Activated effector memory CD4-positive, alpha-beta T cell treated with Interleukin-2 at 50 U/mL for 16 hours (primary cell): Measurements from ENCODE around the gene PEMT.
"Not testable (repeated sequence)": the region's sequence is repeated elsewhere in the genome, so short reads cannot be mapped to it uniquely, and the experiment has no call there.

ENCODE experiments used
- DNase-seq: peaks from one replicate; pipeline ENCODE4 v3.0.0-alpha.2; 2020

PEMT gene

GRCh38 chr17:17591355-17592298, at the start of gene PEMT:
Gene PEMT, minus strand, starts transcription at chr17:17591708. Its CDS starts 82 bp downstream, at chr17:17591626.
- DNase-seq: peak; percentile 86

GRCh38 chr17:17639661-17640270, 48.3 kb upstream of the PEMT start:
- not testable (repeated sequence) for DNase-seq

GRCh38 chr17:17638467-17638866, 47.0 kb upstream of the PEMT start:
- no peak for DNase-seq

GRCh38 chr17:17636272-17636885, 44.9 kb upstream of the PEMT start:
- no peak for DNase-seq

- DNase-seq: not testable (repeated sequence)
Measured at GRCh38 chr17:17635537-17636271, 44.2 kb upstream of the PEMT start.

GRCh38 chr17:17635126-17635525, 43.6 kb upstream of the PEMT start:
- DNase-seq: no peak

GRCh38 chr17:17633310-17633709, 41.8 kb upstream of the PEMT start:
- no peak for DNase-seq

- DNase-seq: not testable (repeated sequence)
Measured at GRCh38 chr17:17632690-17633089, 41.2 kb upstream of the PEMT start.

GRCh38 chr17:17628388-17629008, 37.0 kb upstream of the PEMT start:
- peak; percentile 27 for DNase-seq

- DNase-seq: no peak
Measured at GRCh38 chr17:17626840-17627239, 35.3 kb upstream of the PEMT start.

- no peak for DNase-seq
Measured at GRCh38 chr17:17626151-17626805, 34.8 kb upstream of the PEMT start.

- no peak for DNase-seq
Measured at GRCh38 chr17:17624741-17625140, 33.2 kb upstream of the PEMT start.

- no peak for DNase-seq
Measured at GRCh38 chr17:17623904-17624303, 32.4 kb upstream of the PEMT start.

GRCh38 chr17:17621254-17621653, 29.7 kb upstream of the PEMT start:
- DNase-seq: no peak

GRCh38 chr17:17613708-17614114, 22.2 kb upstream of the PEMT start:
- no peak for DNase-seq

- DNase-seq: no peak
Measured at GRCh38 chr17:17612085-17613022, 20.8 kb upstream of the PEMT start.

- DNase-seq: no peak
Measured at GRCh38 chr17:17609121-17609520, 17.6 kb upstream of the PEMT start.

- no peak for DNase-seq
Measured at GRCh38 chr17:17606416-17607000, 15.0 kb upstream of the PEMT start.

GRCh38 chr17:17605729-17606088, 14.2 kb upstream of the PEMT start:
- DNase-seq: no peak

- DNase-seq: no peak
Measured at GRCh38 chr17:17605083-17605728, 13.7 kb upstream of the PEMT start.
